ENCODE data around the gene TAPBP. TPM values are rescaled to one million over a fixed set of nuclear protein-coding genes. Genes with fewer than 3 reads are reported as not detected.

Gene TAPBP
- total RNA-seq, 2 experiments from 2014 or later, result 250 to 257 TPM

GRCh38 chr6:33252759-33253158 is 61.1 kb downstream of the TAPBP start:
- ATAC-seq (ENCODE audit: low read depth) (no peak), DNase-seq (no peak)
- no peaks in the 10 kb centered on the region for H3K9me3 Mint-ChIP-seq
- H3K36me3 Mint-ChIP-seq, result peaks cover 15% of the 10 kb centered on the region
- POLR2A ChIA-PET, result interaction anchor here (1.5 kb wide), 1 partner anchor 44 kb away, joined by 3 read pairs; the partner anchor contains the start of gene RING1
- H3K4me1 Mint-ChIP-seq, result peaks cover 26% of the 10 kb centered on the region
- H3K27me3 Mint-ChIP-seq, result no peaks in the 10 kb centered on the region
- H3K4me3 Mint-ChIP-seq, result no peak overlapping the region
- H3K27ac Mint-ChIP-seq, result no peak overlapping the region

- no peak for ATAC-seq (ENCODE audit: low read depth)
- POLR2A ChIA-PET, result interaction anchor here (0.7 to 4.1 kb wide), 5 partner anchors 9 to 141 kb away, joined by 3 to 39 read pairs (median 15); partner anchors contain the start of genes B3GALT4, RING1, RPS18 and VPS52
- Mint-ChIP-seq H3K9me3 (no peaks in the 10 kb centered on the region), H3K27me3 (peaks cover 2% of the 10 kb centered on the region), H3K36me3 (peaks cover 14% of the 10 kb centered on the region), H3K4me3 (peak overlapping the region; percentile 32), H3K4me1 (peaks cover 26% of the 10 kb centered on the region), H3K27ac (no peak overlapping the region)
- DNase-seq, result no peak
These were observed 62.4 kb downstream of the TAPBP start for GRCh38 chr6:33251395-33252012.

DNA sequence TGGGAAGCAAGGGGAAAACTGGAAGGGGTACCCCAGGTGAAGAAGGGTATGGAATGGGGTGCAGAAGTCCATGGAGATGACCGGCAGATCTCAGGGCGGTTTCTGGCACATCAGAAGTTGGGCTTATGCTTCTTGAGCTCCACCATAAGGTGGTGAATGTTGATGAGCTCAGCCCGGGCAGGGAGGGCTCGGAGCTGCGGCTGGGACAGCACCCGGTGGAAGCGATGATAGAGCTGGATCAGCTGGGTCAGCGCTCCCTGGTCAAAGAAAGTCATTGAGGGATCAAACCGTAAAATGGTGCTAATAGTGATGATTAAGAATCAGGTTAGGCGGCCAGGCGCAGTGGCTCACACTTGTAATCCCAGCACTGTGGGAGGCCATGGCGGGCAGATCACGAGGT is 63.1 kb downstream of the TAPBP start:
- H3K4me3 Mint-ChIP-seq, result peak overlapping the region; percentile 87
- POLR2A ChIA-PET, result interaction anchor here (0.6 to 4.1 kb wide), 6 partner anchors 9 to 199 kb away, joined by 3 to 39 read pairs (median 20); partner anchors contain the start of genes B3GALT4, HSD17B8, RING1 and RPS18
- peaks cover 6% of the 10 kb centered on the region for H3K27me3 Mint-ChIP-seq
- DNase-seq (no peak), ATAC-seq (ENCODE audit: low read depth) (no peak)
- peak overlapping the region; percentile 91 for H3K27ac Mint-ChIP-seq
- H3K4me1 Mint-ChIP-seq, result peaks cover 26% of the 10 kb centered on the region
- H3K36me3 Mint-ChIP-seq, result peaks cover 14% of the 10 kb centered on the region
- no peaks in the 10 kb centered on the region for H3K9me3 Mint-ChIP-seq

DNA sequence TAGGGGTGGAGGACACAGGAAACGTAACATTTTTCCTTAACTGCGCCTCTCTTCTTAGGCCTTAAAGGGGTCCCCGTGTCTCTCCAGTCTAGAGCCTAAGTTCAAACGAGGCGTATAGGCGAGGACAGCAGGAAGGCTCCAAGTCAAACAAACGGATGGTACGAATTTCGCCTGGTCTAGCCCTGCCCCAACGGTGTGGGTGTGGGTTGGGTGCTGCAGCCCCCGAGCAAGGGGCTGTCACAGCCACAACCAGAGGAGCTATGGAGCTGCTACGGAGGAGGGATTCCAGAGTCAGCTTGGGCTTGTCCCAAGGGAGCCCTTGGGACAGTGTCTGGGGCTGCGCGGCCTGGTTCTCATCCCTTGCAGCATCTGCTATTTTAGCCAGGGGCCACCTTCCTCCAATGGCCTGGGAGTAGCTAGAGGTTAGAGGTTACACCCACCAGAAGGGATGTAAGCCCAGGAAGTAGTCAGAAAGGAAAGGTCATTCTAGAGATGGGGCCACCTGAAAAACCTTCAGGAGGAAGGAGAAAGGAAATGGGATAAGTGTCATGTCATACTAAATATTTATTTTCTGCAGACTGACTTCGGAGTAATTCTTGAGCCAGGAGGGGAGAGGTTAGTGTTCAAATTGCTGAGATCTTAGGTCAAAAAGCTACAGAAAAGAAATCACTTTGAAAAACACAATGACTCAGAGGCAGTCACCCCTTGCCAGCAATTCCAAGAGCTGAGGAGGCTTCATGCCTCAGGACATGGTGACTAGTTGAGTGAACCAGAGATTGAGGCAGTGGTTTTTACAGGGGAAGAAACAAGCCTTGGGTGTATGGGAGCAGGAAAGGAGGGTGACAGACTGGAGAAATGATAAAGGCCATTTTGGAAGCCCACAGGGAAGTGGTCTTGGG is 63.9 kb downstream of the TAPBP start:
- H3K27me3 Mint-ChIP-seq, result peaks cover 6% of the 10 kb centered on the region
- peak overlapping the region; percentile 91 for H3K27ac Mint-ChIP-seq
- ATAC-seq (ENCODE audit: low read depth) (peak; percentile 0), DNase-seq (no peak)
- peaks cover 14% of the 10 kb centered on the region for H3K36me3 Mint-ChIP-seq
- H3K4me3 Mint-ChIP-seq, result peak overlapping the region; percentile 87
- peaks cover 26% of the 10 kb centered on the region for H3K4me1 Mint-ChIP-seq
- H3K9me3 Mint-ChIP-seq, result no peaks in the 10 kb centered on the region
- POLR2A ChIA-PET, result interaction anchor here (0.5 to 4.1 kb wide), 15 partner anchors 10 to 279 kb away, joined by 3 to 39 read pairs (median 6); partner anchors contain the start of genes B3GALT4, HSD17B8, PFDN6 and RING1

Small RNA genes within 50 kb of the gene (microRNA-seq; reads per million reads assigned to microRNA genes)
- gene MIR6834 (not detected), gene MIR6873 (not detected)

Other genes starting within 250 kb of the TAPBP start
- 10 to 100 TPM; 35.7 to 39.8 TPM for gene HLA-DPA1, start 240.4 kb downstream of the TAPBP start, total RNA-seq
- gene HLA-DPB1, start 238.1 kb downstream of the TAPBP start, total RNA-seq, result 10 to 100 TPM; 43.4 to 44.7 TPM
- gene COL11A2, start 121.6 kb downstream of the TAPBP start, total RNA-seq, result 1 to 10 TPM in 1 of 2 experiments, under 1 TPM in 1; 1.00 to 1.1 TPM
- 10 to 100 TPM; 54.6 to 60.0 TPM for gene RXRB, start 113.4 kb downstream of the TAPBP start, total RNA-seq
- 10 to 100 TPM; 41.7 to 44.8 TPM for gene SLC39A7, start 113.2 kb downstream of the TAPBP start, total RNA-seq
- gene HSD17B8, start 109.4 kb downstream of the TAPBP start, total RNA-seq, result 10 to 100 TPM; 21.1 to 21.8 TPM
- gene RING1, start 105.6 kb downstream of the TAPBP start, total RNA-seq, result 10 to 100 TPM; 41.2 to 41.8 TPM
- 10 to 100 TPM; 72.3 to 76.0 TPM for gene VPS52, start 42.2 kb downstream of the TAPBP start, total RNA-seq
- gene RPS18, start 42.0 kb downstream of the TAPBP start, total RNA-seq, result 1,000 to 10,000 TPM; 3,300 to 3,409 TPM
- 10 to 100 TPM; 32.0 to 35.4 TPM for gene B3GALT4, start 37.0 kb downstream of the TAPBP start, total RNA-seq
- gene WDR46, start 24.8 kb downstream of the TAPBP start, total RNA-seq, result 10 to 100 TPM; 50.0 to 58.0 TPM
- gene PFDN6, start 24.5 kb downstream of the TAPBP start, total RNA-seq, result 10 to 100 TPM; 53.3 to 54.7 TPM
- 10 to 100 TPM; 65.4 to 65.5 TPM for gene RGL2, start 15.1 kb downstream of the TAPBP start, total RNA-seq
- gene ZBTB22, start 3.7 kb upstream of the TAPBP start, total RNA-seq, result 10 to 100 TPM; 20.9 to 24.5 TPM
- gene DAXX, start 8.9 kb upstream of the TAPBP start, total RNA-seq, result 100 to 1,000 TPM; 108 to 117 TPM
- gene KIFC1, start 77.7 kb upstream of the TAPBP start, total RNA-seq, result 100 to 1,000 TPM; 117 to 127 TPM
- gene PHF1, start 96.9 kb upstream of the TAPBP start, total RNA-seq, result 100 to 1,000 TPM in 1 of 2 experiments, 10 to 100 TPM in 1; 98.3 to 105 TPM
- gene CUTA, start 104.0 kb upstream of the TAPBP start, total RNA-seq, result 100 to 1,000 TPM; 202 to 209 TPM
- 10 to 100 TPM; 53.3 to 60.1 TPM for gene SYNGAP1, start 106.0 kb upstream of the TAPBP start, total RNA-seq
- 1 to 10 TPM; 9.1 to 9.8 TPM for gene ZBTB9, start 140.5 kb upstream of the TAPBP start, total RNA-seq

Measured in activated naive CD8-positive, alpha-beta T cell treated with anti-CD3 and anti-CD28 coated beads, Interleukin-2, amount 10 ng/mL, durations not matched to agents 7 days and 5 days (primary cell).